ENCODE results near the gene SLC35D1.

DNA sequence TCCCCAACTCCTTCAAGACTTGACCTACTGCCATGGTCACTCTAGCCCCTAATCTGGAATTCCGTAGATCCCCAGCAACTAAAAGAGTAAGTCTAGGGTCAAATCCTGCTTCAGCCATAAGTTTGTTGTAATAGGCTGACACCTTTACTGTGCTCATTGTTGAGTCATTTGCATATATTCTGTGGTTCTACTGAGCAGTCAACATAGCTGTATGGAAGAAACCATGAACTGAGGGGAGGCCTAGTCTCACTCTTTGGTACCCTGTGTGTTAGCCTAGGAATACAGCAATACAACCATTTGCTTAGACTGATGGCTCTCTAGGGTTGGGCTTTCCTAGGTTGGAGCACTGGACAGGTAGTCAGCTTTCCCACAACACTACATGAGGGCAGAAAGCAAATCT, 23.6 kb upstream of the SLC35D1 start:
- no peak for TF ChIP-seq YY1 (IDR thresholded peaks at IDR 0.05; ENCODE audit: insufficient read depth, insufficient read length)
- no peak for TF ChIP-seq SUZ12 (IDR thresholded peaks at IDR 0.05; ENCODE audit: extremely low read depth, insufficient read depth, insufficient read length)
